GM12891 (cell line): ENCODE data around the gene CBX2.

ENCODE experiments used
- POLR2A ChIP-seq: IDR thresholded peaks from 2 replicates; pipeline ENCODE4 v1.6.1; 2011; ENCODE audit warnings: low read depth, low read length, control low read depth
- POLR2AphosphoS5 ChIP-seq: IDR thresholded peaks from 2 replicates; pipeline ENCODE4 v1.6.1; 2011; ENCODE audit warnings: low read depth, low read length, control low read depth
- POU2F2 ChIP-seq: IDR thresholded peaks from 2 replicates; pipeline ENCODE4 v1.6.1; 2011; ENCODE audit warnings: low read depth, mild to moderate bottlenecking, control low read depth, low read length, moderate library complexity
- TAF1 ChIP-seq: IDR thresholded peaks from 2 replicates; pipeline ENCODE4 v1.6.1; 2011; ENCODE audit warnings: low read depth, low read length, control low read depth

GRCh38 chr17:79785017-79785899 is 7.3 kb downstream of the CBX2 start:
- TF ChIP-seq POLR2A (no peak), POLR2AphosphoS5 (no peak), TAF1 (no peak), POU2F2 (no peak)
